Tibial nerve (tissue), 4 donors: Measurements from ENCODE around the gene SLC36A2.

Source experiments
- EP300 ChIP-seq, 2 donors: sonication (generic); formaldehyde crosslinking; IDR thresholded peaks; one replicate each; pipeline ENCODE4 v1.6.1; 2017; ENCODE audit warnings: antibody characterized with exemption in 2 of 2, mild to moderate bottlenecking in 1 of 2
- POLR2A ChIP-seq, 2 donors: fragments of 450-650 bp; IDR thresholded peaks; one replicate each; pipeline ENCODE4 v1.6.1; 2017; ENCODE audit warnings: antibody characterized with exemption in 2 of 2, mild to moderate bottlenecking in 2 of 2, moderate library complexity in 2 of 2
- TF ChIP-seq, protein P1 (sequence below), 5 experiments: fragments of 200-600 bp in 3 of 5; fragments of 450-650 bp in 2 of 5; sonication (generic) in 3 of 5; IDR thresholded peaks; one replicate each; pipeline ENCODE4 v1.5.1; 2016 to 2019; ENCODE audit warnings: antibody characterized with exemption in 5 of 5, mild to moderate bottlenecking in 3 of 5, moderate library complexity in 2 of 5

GRCh38 chr5:151338734-151339133, 8.6 kb downstream of the SLC36A2 start:
- TF ChIP-seq, protein P1, sequence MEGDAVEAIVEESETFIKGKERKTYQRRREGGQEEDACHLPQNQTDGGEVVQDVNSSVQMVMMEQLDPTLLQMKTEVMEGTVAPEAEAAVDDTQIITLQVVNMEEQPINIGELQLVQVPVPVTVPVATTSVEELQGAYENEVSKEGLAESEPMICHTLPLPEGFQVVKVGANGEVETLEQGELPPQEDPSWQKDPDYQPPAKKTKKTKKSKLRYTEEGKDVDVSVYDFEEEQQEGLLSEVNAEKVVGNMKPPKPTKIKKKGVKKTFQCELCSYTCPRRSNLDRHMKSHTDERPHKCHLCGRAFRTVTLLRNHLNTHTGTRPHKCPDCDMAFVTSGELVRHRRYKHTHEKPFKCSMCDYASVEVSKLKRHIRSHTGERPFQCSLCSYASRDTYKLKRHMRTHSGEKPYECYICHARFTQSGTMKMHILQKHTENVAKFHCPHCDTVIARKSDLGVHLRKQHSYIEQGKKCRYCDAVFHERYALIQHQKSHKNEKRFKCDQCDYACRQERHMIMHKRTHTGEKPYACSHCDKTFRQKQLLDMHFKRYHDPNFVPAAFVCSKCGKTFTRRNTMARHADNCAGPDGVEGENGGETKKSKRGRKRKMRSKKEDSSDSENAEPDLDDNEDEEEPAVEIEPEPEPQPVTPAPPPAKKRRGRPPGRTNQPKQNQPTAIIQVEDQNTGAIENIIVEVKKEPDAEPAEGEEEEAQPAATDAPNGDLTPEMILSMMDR (IDR thresholded peaks at IDR 0.05): no peak
- no peak for TF ChIP-seq POLR2A (IDR thresholded peaks at IDR 0.05)
- TF ChIP-seq EP300 (IDR thresholded peaks at IDR 0.05): no peak
